ENCODE measurements around the gene TCF4.
A peak's percentile ranks its signal among the peaks of the same experiment; 100 is the strongest.

The TCF4 gene

GRCh38 chr18:55340998-55341397 lies 247.0 kb downstream of the TCF4 start:
- no peak for DNase-seq

GRCh38 chr18:55339990-55340389 lies 248.0 kb downstream of the TCF4 start:
- no peak for DNase-seq

- DNase-seq = peak in 2 of 3 experiments; percentile 21 to 51
Measured at GRCh38 chr18:55338978-55339650, 248.9 kb downstream of the TCF4 start.

GRCh38 chr18:55337908-55338521 lies 250.0 kb downstream of the TCF4 start:
- no peak for DNase-seq

GRCh38 chr18:55337138-55337537 lies 250.9 kb downstream of the TCF4 start:
- no peak for DNase-seq

- DNase-seq = no peak
Measured at GRCh38 chr18:55336438-55337100, 251.4 kb downstream of the TCF4 start.

GRCh38 chr18:55334875-55335274 lies 253.1 kb downstream of the TCF4 start:
- DNase-seq = peak in 2 of 3 experiments; percentile 28 to 60

GRCh38 chr18:55331301-55331700 lies 256.7 kb downstream of the TCF4 start:
- peak in 1 of 3 experiments; percentile 43 for DNase-seq

GRCh38 chr18:55328301-55328700 lies 259.7 kb downstream of the TCF4 start:
- no peak for DNase-seq

- no peak for DNase-seq
Measured at GRCh38 chr18:55327454-55327853, 260.5 kb downstream of the TCF4 start.

GRCh38 chr18:55326134-55326533 lies 261.9 kb downstream of the TCF4 start:
- peak in 2 of 3 experiments; percentile 41 to 75 for DNase-seq

GRCh38 chr18:55324166-55324565 lies 263.8 kb downstream of the TCF4 start:
- DNase-seq = peak; percentile 24 to 73 (median 32)

GRCh38 chr18:55323051-55323994 lies 264.7 kb downstream of the TCF4 start:
- peak in 2 of 3 experiments; percentile 83 to 93 for DNase-seq

GRCh38 chr18:55322178-55322735 lies 265.7 kb downstream of the TCF4 start:
- peak; percentile 44 to 99 (median 92) for DNase-seq

GRCh38 chr18:55321265-55322177 lies 266.5 kb downstream of the TCF4 start:
- peak; percentile 78 to 98 (median 96) for DNase-seq

GRCh38 chr18:55320424-55321264 lies 267.3 kb downstream of the TCF4 start:
- DNase-seq = peak in 2 of 3 experiments; percentile 75 to 87

- DNase-seq = peak in 1 of 3 experiments; percentile 81
Measured at GRCh38 chr18:55319459-55320193, 268.4 kb downstream of the TCF4 start.

GRCh38 chr18:55318951-55319441 lies 269.0 kb downstream of the TCF4 start:
- peak in 2 of 3 experiments; percentile 68 to 87 for DNase-seq

GRCh38 chr18:55317864-55318263 lies 270.1 kb downstream of the TCF4 start:
- DNase-seq = peak in 2 of 3 experiments; percentile 74 to 97

All from NCI-H1417 (cell line).